HEK293 (cell line): ENCODE measurements around the gene DSCAML1.

Experiments
- BCL6B ChIP-seq: fragments of 450-650 bp; formaldehyde crosslinking; IDR thresholded peaks from 2 replicates; pipeline ENCODE4 v1.5.1; 2017; ENCODE audit warnings: missing biosample characterization, missing genetic modification characterization
- CTCF ChIP-seq: fragments of 450-650 bp; formaldehyde crosslinking; IDR thresholded peaks from 2 replicates; pipeline ENCODE4 v1.5.1; 2016; ENCODE audit warnings: missing biosample characterization, missing genetic modification characterization
- KLF8 ChIP-seq: fragments of 450-650 bp; formaldehyde crosslinking; IDR thresholded peaks from 2 replicates; pipeline ENCODE4 v1.5.1; 2016; ENCODE audit warnings: missing biosample characterization, missing genetic modification characterization
- ZNF777 ChIP-seq: fragments of 450-650 bp; formaldehyde crosslinking; IDR thresholded peaks from 2 replicates; pipeline ENCODE4 v1.5.1; 2017; ENCODE audit warnings: missing biosample characterization, missing genetic modification characterization, borderline replicate concordance

- TF ChIP-seq ZNF777 = no peak
- TF ChIP-seq CTCF (tag by site-specific recombination) = no peak
- TF ChIP-seq KLF8 = no peak
- TF ChIP-seq BCL6B (tag by site-specific recombination) = no peak
Measured at GRCh38 chr11:117550466-117550865, 246.6 kb downstream of the DSCAML1 start.
